Uterus (tissue), 2 donors: ENCODE data around the gene FPGS.

ENCODE experiments used
- POLR2A ChIP-seq, 2 donors: fragments of 450-650 bp; IDR thresholded peaks; one replicate each; pipeline ENCODE4 v1.6.1; 2016; ENCODE audit warnings: antibody characterized with exemption in 2 of 2, mild to moderate bottlenecking in 1 of 2, moderate library complexity in 1 of 2
- TF ChIP-seq, protein P1 (sequence below), 4 experiments: fragments of 200-600 bp in 2 of 4; fragments of 450-650 bp in 2 of 4; sonication (generic) in 2 of 4; IDR thresholded peaks; one replicate each; pipeline ENCODE4 v1.5.1; 2016 to 2019; ENCODE audit warnings: antibody characterized with exemption in 4 of 4, mild to moderate bottlenecking in 2 of 4, moderate library complexity in 1 of 4

DNA sequence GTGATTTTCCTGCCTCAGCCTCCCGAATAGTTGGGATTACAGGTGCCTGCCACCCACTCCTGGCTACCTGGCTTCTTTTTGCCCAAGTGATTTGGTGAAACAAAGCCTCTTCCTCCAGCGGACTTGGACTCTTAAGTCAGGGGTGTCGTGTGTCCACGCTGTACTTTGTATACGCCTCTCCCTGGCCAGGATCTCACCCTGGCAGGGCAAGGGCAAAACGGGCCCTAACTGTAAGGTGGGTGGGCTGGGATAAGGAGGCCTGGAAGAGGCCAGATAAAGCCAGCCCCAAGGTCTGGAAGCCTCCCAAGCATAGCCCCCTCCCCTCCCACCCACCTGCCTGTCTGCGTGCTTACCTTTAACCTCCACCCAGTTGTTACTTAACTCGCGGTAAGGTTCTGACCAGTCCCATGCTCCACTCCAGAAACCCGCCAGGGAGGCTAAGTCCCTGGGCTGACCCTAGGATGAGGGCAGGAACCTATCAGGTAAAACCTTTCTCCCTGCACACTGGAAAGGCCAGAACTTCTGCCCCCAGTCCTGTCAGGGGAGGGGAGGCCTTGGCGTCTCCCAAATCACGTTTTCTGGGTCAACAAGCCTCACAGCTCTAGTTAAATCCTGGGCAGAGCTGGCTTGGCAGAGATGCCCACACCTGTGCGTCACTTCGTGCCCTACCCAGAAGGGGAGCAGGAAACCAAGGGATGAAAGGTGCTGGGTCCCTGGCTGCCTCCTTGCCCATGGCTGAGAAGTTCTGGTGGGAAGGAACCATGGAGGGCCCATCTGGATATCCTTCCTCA is 8.5 kb upstream of the FPGS start:
- TF ChIP-seq, protein P1, sequence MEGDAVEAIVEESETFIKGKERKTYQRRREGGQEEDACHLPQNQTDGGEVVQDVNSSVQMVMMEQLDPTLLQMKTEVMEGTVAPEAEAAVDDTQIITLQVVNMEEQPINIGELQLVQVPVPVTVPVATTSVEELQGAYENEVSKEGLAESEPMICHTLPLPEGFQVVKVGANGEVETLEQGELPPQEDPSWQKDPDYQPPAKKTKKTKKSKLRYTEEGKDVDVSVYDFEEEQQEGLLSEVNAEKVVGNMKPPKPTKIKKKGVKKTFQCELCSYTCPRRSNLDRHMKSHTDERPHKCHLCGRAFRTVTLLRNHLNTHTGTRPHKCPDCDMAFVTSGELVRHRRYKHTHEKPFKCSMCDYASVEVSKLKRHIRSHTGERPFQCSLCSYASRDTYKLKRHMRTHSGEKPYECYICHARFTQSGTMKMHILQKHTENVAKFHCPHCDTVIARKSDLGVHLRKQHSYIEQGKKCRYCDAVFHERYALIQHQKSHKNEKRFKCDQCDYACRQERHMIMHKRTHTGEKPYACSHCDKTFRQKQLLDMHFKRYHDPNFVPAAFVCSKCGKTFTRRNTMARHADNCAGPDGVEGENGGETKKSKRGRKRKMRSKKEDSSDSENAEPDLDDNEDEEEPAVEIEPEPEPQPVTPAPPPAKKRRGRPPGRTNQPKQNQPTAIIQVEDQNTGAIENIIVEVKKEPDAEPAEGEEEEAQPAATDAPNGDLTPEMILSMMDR (IDR thresholded peaks at IDR 0.05): no peak
- no peak for TF ChIP-seq POLR2A (IDR thresholded peaks at IDR 0.05)
